TTC549 (cell line): ENCODE data around the gene FMO1.
"Not testable (repeated sequence)": the region's sequence is repeated elsewhere in the genome, so short reads cannot be mapped to it uniquely, and the experiment has no call there.

Experiments used
- FAIRE-seq: peaks from 2 replicates; lab custom pipeline; 2012; peaks lifted over from hg19 to GRCh38; lab: Jason Lieb, UNC

FMO1 gene, protein sequence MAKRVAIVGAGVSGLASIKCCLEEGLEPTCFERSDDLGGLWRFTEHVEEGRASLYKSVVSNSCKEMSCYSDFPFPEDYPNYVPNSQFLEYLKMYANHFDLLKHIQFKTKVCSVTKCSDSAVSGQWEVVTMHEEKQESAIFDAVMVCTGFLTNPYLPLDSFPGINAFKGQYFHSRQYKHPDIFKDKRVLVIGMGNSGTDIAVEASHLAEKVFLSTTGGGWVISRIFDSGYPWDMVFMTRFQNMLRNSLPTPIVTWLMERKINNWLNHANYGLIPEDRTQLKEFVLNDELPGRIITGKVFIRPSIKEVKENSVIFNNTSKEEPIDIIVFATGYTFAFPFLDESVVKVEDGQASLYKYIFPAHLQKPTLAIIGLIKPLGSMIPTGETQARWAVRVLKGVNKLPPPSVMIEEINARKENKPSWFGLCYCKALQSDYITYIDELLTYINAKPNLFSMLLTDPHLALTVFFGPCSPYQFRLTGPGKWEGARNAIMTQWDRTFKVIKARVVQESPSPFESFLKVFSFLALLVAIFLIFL

DNA sequence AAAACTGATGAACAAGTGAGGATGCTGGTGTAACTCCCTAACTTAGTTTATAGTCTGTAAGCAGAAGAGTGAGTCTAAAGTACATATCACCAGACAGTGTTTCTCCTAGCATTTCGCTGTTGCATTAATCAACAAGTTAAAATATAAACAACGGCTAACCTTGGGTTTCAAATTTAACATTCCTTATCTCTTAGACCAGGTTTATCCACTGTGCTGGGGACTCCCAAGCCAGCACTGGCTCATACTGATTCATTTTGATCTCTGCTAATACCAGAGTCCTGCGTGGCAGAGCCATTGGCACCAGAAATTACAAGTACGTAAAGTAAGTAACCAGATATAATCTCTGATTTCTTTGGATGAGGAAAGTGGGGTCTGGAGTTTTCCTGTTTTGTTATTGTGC lies at the start of gene FMO1:
Gene FMO1 (plus strand): TSS at position 193 of the 400 bp plus-strand sequence. CDS start 9,594 bp downstream, outside the sequence.
- no peak for FAIRE-seq

DNA sequence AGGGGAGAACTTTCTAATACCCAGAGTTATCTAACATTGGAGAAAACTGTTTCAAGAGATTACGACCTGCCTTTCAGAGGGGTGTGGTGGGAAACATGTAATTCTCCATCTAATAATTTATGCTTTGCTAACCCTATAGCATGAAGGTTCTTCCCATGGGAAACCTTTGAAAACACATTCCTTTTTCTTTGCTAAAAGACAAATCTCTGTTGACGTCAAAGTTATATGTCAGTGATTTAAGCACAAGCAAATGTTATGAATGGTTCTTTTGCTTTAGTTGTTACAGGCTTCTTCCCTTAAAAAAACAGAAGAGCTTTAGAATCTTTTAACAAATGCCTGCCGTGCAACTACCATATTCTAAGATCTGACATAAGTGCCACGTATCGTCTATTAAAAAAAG lies 44.0 kb upstream of the FMO1 start:
- FAIRE-seq = no peak

DNA sequence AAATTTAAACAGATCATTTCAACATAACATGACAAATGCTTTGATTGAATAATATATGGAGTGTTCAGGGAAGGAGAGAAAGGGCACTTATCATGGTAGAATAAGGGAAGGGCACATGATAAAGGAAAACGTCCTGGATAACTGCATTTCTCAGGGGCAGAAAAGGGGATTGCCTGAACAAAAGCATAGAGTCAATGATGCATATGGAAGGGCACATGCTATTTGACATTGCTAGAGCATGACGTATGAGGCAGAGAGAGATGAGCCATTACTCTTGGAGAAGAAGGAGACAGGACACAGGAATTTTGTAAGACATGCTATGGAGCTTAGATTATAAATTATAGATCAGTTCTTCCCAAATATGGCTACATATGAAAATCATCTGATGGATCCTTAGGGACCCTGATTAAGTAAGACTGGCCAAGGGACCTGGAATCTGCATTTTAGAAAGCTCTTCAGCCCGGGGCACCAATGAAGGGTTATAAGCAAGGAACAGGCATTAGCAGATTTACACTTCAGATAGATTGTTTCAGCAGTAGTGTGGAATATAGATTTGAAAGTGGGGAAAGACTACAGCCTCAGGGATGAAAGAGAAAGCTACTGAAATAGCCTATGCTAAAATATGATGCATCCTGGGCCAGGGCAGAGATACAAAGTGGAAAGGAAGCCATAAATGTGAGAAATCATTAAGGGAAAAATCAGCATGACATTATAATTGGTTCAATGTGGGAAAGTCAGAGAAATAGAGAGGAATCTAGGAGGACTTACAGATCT lies 41.9 kb upstream of the FMO1 start:
- no peak for FAIRE-seq

DNA sequence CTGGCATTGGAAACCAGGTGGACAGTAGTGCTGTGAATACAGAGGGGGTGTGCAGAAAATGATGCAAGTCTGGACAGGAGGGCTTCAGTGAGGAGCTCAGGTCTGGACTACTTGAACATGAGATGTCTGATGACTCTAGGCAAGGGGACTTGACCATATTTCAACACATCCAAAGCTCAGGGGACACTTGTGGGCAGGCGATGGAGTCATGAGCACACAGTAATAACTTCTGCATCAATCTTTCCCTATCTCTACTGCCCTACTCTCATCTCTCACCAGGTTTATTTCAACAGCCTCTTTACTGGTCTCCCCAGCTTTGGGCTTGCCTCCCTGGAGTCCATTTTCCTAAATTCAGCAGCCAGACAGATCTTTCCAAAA lies 41.3 kb upstream of the FMO1 start:
- no peak for FAIRE-seq

DNA sequence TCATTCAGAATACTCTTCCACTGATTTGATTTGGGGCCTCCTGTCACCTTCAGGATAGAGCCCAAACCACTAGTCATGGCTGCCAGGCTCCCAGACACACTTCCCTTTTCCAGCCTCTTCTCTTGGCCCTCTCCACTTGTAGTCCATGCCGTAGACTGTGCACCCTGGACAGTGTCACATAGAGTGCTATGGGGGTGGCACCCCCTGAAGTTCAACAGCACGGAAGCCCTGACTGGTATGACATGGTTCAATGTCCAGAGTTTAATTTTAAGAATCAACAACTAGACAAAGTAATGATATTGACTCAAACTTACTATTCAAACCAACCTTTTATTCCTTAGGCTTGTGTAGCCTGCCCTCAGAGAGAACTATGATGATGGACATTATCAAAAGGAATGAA lies 40.9 kb upstream of the FMO1 start:
- FAIRE-seq = no peak

DNA sequence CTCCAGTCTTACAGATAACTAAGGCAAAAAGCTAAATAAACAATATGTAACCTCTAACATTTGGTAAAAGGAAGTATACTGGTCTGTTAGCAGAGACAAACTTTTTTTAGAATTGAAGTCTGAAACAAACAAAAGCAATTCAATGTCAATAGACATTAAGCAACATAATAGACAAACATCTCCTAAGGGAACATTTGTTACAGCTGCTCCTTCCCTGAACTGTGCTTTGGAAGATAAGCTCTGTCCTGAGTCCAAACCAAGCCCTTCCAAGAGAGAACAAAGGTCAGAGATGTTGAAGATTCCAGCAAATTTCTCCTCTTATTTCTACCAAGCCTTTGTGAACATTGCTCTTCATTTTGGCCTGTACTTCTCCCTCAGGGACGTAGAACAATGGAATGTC lies 37.9 kb upstream of the FMO1 start:
- no peak for FAIRE-seq

DNA sequence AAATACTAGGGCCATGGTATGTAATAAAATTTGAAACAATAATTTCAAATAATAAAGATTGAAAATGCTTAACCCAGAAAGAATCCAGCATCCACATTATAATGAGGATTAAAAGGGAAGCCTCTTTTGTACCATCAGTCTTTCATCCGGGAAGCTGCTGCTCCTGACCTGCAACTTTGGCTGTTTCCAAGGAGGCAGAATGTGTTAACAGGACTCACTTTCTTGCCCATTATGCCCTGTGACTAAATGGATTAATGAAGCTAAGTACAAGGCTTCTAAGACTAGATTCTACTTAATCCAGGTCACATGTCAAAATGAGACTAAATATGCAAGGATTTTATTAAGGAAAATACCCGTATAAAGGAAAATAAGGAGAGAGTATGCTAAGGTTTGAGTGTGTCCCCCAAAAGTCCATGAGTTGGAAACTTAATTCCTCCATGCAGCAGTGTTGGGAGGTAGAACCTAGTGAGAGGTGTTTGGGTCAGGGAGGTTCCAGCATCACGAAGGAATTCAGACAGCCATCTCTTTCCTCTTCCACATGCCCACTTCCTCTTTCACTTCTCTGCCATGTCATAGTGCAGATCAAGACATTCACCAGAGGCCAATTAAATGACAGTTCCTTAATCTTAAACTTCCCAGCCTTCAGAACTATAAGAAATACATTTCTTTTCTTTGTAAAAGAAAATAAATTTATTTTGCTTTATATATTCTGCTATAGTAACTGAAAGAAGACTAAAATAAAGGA lies 35.5 kb upstream of the FMO1 start:
- FAIRE-seq = no peak

DNA sequence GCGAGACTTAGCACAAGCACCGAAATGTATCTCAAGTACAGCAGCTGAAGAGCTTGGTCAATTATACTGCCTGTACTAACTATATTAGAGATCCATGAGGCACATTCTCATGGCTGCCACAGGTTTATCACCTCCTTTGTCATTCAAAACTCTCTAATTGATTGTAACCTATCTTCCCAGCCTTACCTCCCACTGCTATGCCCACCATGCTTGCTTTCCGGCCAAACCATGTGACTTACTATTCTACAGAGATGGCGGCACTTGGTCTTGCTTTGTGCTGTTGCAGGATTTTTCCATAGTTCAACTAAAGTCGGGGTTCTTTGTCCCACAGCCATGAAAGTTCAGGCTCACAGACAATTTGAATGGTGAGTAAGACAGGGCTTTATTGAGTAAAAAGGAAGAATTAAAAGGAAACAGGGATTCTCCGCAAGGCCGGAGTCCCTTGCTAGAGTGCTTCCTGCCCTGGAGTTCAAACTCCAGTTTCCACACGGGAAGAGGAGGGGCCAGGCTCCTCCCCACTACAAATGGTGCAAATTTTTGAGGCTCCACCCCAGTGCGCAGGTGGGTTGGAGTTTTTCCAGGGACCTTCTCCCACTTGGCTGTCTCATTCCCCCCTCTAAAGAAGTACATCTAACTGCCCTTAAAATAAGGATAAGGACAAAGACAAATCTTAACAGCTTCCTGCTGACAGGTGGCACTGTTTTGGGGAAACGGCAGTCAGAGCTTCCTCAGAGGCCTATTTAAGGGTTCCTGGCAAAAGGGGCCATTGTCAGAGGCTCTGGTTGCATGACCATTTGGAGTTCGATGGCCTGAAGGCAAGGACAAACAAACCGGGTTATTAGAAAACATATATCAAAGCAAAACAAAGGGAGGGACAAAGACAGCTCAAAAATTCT lies 34.5 kb upstream of the FMO1 start:
- no peak for FAIRE-seq

DNA sequence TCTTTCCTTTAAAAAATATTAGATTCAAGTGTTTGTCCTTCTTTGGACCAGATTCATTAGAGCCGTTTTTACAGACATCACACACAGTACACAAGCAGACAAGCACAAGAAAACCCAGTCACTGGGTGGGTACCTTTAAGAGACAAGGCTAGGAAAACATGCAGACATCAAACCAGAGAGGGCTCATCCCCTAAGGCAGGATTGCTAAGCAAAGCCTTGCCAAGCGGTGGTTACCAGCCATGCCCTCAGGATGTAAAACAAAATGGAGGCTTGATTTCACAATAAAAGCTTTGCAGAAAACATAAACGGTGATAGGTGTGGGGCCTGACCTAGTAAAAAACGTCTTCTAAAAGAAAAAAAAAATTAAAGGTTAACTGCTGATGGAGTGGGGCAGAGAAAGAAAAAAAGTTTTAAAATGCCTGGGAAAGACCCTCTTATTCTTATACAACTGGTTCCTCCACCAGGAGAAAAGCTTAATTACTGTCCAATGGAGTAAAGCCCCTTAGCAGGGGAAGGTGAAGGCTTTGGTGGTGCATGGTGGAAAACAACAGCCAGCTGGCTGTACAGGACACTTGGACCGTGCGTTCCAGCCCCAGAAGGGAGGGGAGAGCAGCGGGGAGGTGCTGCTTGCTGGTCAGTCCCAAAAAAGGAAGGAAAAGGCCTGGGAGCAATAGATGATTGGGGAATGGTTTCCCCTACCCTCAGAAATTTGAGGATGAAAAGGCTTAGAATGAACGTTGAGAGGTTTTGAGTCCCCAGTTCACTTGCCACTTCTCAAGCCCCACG lies 30.4 kb upstream of the FMO1 start:
- FAIRE-seq = no peak

DNA sequence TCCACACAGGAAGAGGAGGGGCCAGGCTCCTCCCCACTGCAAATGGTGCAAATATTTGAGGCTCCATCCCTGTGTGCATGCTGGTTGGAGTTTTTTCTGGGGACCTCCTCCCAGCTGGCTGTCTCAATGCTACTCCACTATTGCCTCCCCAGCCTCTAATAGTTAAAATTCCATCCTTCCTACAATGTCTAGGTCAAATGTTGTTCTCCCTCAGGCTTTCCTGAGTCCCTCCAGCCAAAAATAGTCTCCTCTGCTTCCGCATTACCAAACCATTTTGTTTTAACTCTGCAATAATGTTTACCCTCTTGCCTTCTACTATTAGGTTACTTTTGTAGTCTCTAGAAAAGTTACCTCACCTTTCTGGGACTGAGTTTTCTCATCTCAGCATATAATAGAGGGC lies 29.6 kb upstream of the FMO1 start:
- FAIRE-seq = no peak

DNA sequence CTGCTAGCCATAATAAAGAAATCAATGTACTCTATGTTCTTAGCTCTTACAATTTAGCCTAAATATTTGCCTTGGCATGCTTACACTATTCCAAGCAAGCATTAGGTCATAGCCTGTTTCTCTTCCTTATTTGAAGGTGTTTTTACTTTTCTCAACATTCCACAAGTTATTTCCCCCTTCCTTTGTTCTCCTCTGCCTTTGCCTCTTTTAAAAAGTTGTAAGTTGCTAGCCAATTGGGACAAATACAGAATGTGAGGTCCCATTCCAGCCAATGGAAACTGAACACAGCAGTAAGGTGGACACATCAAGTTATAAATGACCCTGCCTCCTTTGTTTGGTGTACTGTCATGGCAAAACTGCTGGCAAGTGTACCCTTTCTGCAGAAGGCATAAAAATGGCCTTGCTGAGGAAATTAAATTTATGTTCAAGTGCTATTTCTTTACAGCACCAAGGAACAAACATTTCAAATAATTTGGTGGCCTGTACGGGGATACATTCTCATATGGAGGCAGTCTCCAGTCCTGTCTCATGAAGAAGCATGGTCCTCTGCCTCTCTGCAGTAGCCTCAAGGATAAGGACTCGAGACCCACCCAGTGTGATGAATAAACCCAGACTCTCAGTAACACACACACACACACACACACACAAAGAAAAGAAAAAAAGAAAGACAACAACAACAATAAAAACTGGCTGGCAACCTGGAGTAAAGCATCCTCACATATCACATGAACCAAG lies 28.8 kb upstream of the FMO1 start:
- FAIRE-seq = no peak

DNA sequence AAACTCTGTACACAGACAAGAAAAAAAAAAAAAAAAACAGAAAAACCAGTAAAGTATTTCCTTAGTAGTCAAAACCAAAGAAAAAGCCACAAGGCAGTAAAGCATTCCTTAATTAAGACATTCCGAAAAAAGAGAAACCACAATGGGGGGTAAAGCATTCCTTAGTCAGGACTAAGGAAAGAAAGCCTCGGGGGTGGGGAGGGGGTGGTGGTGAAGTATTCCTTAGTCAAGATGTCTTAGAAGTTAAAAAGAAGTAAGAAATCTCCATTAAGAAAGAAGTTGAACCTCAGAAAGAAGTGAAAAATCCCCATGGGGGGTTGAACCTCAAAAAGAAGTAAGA lies 28.2 kb upstream of the FMO1 start:
- FAIRE-seq = no peak

DNA sequence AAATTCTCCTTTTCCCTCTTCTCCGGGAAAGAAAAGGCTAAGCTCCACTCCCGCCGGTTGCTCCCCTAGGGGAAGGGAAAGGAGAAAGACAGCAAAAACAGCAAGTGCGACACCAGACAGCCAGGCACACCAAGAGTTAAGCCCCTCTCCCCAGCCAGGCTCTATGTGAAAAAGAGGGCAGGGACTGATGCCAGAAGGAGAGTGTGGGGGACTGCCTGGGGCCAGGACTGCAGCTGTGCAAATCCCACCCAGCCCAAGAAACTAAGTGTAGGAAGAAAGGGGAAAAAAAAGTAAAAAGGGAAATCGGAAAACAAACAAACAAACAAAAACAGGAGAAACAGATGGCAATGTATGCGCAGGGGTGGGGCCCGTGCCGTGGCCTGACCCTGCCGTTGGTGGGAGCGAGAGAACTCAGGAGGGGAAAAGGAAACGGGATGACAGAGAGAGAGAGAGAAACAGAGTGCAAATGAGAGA lies 27.7 kb upstream of the FMO1 start:
- FAIRE-seq = no peak

DNA sequence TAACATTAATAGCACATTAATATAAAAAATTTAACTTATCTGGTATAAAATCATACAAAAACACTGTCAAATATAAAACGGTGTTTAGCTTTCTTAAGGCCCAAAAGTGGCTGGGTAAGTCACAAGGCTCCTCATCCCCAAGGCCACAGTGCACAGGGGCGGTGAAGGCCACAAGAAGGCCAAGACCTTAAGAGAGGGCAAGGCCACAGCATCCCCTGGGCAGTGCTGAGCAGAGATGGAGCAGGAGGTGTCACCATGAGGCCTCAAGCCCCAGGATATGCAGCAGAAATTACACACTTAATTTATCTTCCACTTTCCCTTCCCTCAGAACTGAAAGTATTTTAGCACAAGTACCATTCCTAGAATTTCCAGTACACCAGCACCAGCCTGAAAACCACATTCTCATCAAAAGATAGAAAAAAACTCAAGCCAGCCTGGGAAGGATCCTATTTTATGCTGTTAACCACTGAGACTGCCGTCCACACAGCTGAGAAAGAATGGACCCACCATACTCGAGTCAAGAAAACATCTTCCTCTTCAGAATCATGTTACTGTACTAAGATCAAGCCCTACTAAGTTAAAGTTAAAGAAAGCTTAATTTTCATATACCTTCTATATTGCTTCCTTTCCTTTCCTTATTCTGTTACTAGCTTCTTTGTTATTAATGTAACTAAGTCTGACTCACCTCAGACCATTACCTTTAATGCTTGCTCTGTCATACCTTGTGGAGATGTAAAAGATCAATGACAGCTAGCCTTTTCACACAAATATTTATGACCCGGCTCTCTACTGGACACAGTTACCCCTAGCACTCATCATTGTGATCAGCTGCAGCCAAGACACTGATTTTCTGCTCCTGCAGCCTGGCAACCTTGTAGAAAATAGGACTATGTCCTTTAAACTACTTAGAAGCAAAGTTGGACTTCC lies 26.4 kb upstream of the FMO1 start:
- FAIRE-seq = no peak

DNA sequence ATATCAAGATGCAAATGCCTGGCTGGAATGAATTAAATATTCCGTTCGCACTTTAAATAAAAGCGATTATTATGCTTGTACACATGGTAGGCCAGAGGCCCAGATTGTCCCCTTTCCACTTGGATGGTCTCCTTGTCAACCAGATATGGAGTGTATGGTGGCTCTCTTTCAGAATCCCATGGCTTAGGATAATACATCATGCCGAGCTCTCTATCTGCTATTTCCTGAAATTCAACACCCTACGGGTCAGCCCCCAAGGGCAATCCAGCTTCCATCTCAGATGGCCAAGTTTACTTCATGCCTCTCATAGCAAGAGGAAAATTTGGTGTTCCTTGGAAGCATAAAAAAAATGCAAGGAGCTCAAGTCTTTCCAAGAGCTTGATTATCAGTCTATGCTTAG lies 25.4 kb upstream of the FMO1 start:
- FAIRE-seq = no peak

DNA sequence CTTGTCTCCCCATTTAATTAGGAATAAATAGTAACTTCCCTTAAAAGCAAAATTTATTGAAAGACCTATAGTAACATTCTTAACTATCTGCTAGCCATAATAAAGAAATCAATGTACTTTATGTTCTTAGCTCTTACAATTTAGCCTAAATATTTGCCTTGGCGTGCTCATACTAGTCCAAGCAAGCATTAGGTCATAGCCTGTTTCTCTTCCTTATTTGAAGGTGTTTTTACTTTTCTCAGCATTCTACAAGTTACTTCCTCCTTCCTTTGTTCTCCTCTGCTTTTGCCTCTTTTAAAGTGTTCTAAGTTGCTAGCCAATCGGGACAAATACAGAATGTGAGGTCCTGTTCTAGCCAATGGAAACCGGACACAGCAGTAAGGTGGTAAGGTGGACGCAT lies 24.0 kb upstream of the FMO1 start:
- not testable (repeated sequence) for FAIRE-seq

DNA sequence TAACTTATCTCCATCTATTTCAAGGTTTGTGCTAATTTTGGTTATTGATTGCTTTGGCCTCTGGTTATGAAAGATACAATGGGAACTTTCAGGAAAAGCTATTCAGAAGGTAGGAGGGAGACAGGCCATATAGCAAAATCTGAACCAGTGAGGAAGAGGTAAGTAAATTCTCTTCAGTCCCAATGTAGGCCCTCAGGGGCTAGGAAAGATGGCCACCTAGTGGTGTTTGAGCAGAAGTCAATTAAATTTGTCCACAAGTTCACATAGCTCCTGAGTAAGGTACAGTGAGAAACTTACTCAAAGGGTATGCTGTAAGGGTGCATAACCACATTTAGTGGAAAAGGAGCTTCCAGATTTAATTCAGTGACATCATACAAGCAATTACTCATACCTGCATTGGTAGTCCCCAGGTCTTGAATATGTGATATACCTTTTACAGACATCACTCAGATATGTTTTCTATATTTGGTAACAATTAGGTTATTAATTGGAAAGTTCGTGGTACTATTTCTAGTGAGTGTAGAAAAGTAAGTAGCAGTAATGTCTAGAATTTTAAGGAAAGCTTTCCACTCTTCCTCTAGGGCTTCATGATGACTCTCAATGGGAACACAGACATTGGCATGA lies 21.4 kb upstream of the FMO1 start:
- FAIRE-seq = peak; percentile 92

DNA sequence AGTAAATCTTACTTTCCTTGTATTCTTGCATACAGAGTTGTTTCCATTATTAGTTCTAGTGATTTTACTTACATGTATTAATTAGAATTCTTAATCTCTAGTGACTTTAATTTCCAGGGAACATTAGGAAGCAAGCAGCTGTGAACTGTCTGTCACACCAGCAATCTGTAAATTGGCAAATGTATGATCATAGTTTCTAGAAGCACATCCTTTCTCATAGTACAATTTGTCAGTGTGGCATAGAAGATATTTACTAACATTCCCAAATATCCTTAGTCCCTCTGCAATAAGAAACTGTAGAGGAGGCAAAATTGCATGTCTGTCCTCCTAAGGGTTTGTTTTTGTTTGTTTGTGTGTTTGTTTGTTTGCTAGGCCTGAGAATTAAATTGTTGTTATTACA lies 17.0 kb upstream of the FMO1 start:
- no peak for FAIRE-seq

DNA sequence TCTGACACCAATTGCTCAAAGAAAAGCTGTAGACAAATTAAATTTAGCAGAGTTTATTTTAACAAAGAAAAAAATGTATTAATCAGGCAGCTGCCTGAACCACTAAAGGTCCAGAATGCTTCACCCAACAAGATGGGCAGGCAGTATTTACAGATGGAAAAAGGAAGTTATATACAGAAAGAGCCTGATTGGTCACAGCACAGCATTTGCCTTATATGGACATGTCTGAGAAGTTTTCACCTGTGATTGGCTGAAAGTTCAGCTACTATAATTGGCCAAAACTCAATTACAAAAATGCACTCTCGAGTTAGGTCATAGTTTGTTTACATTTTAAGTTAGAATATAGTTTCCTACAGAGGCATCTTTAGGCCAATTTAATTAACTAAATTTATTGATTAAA lies 15.1 kb upstream of the FMO1 start:
- FAIRE-seq = peak; percentile 53
